ENCODE data around the gene MYCBP.

DNA sequence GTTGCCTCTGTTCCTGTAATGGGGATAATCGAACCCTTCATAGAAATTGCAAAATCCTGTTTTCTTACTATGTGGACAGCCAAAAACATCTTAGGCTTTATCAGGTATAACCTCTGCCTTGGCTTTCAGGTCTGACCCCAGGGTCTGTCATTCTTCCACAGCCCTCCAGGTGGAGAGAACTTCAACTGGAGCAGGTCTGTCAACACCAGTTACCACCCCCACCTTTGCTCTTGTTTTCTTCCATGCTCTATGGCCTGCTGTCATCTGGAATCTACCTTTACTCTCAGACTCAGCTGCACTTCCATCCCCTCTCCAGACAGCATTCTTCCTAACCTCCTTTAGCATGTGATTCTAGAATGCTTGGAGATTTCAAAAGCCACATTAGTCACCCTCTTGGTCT, 18.6 kb upstream of the MYCBP start:
- TF ChIP-seq, protein P1, sequence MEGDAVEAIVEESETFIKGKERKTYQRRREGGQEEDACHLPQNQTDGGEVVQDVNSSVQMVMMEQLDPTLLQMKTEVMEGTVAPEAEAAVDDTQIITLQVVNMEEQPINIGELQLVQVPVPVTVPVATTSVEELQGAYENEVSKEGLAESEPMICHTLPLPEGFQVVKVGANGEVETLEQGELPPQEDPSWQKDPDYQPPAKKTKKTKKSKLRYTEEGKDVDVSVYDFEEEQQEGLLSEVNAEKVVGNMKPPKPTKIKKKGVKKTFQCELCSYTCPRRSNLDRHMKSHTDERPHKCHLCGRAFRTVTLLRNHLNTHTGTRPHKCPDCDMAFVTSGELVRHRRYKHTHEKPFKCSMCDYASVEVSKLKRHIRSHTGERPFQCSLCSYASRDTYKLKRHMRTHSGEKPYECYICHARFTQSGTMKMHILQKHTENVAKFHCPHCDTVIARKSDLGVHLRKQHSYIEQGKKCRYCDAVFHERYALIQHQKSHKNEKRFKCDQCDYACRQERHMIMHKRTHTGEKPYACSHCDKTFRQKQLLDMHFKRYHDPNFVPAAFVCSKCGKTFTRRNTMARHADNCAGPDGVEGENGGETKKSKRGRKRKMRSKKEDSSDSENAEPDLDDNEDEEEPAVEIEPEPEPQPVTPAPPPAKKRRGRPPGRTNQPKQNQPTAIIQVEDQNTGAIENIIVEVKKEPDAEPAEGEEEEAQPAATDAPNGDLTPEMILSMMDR (IDR thresholded peaks at IDR 0.05): no peak
- TF ChIP-seq POLR2A (IDR thresholded peaks at IDR 0.05): no peak
